PC-9 (cell line): ENCODE measurements around the gene COL5A2.
A peak's percentile ranks its signal among the peaks of the same experiment; 100 is the strongest.

Source experiments
- EZH2 ChIP-seq: fragments of 200-600 bp; sonication (generic); IDR thresholded peaks from 2 replicates; pipeline ENCODE4 v1.8.0; 2017; ENCODE audit warnings: antibody characterized with exemption, low read depth
- TF ChIP-seq, protein P1 (sequence below): fragments of 200-600 bp; sonication (generic); conservative IDR thresholded peaks from 2 replicates; pipeline ENCODE4 v1.6.1; 2017; ENCODE audit warnings: mixed run types, antibody characterized with exemption, mild to moderate bottlenecking, moderate library complexity

GRCh38 chr2:189142893-189143759, 36.4 kb downstream of the COL5A2 start:
- TF ChIP-seq, protein P1, sequence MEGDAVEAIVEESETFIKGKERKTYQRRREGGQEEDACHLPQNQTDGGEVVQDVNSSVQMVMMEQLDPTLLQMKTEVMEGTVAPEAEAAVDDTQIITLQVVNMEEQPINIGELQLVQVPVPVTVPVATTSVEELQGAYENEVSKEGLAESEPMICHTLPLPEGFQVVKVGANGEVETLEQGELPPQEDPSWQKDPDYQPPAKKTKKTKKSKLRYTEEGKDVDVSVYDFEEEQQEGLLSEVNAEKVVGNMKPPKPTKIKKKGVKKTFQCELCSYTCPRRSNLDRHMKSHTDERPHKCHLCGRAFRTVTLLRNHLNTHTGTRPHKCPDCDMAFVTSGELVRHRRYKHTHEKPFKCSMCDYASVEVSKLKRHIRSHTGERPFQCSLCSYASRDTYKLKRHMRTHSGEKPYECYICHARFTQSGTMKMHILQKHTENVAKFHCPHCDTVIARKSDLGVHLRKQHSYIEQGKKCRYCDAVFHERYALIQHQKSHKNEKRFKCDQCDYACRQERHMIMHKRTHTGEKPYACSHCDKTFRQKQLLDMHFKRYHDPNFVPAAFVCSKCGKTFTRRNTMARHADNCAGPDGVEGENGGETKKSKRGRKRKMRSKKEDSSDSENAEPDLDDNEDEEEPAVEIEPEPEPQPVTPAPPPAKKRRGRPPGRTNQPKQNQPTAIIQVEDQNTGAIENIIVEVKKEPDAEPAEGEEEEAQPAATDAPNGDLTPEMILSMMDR: peak; percentile 65
- TF ChIP-seq EZH2: no peak
